ENCODE results near the gene TAS2R40.

Gene TAS2R40

DNA sequence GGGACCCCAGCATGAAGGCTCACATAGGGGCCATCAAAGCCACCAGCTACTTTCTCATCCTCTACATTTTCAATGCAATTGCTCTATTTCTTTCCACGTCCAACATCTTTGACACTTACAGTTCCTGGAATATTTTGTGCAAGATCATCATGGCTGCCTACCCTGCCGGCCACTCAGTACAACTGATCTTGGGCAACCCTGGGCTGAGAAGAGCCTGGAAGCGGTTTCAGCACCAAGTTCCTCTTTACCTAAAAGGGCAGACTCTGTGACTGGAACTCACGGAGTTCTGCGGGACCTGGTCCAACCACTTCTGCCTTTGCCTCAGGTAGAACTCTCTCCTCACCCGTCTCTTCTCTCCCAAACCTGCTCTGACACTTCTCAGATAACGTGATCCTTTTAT, 945 bp downstream of the TAS2R40 start:
- H3K4me3 ChIP-seq (ENCODE audit: low read depth, low read length), result no peak overlapping the region
- TF ChIP-seq, protein P1, sequence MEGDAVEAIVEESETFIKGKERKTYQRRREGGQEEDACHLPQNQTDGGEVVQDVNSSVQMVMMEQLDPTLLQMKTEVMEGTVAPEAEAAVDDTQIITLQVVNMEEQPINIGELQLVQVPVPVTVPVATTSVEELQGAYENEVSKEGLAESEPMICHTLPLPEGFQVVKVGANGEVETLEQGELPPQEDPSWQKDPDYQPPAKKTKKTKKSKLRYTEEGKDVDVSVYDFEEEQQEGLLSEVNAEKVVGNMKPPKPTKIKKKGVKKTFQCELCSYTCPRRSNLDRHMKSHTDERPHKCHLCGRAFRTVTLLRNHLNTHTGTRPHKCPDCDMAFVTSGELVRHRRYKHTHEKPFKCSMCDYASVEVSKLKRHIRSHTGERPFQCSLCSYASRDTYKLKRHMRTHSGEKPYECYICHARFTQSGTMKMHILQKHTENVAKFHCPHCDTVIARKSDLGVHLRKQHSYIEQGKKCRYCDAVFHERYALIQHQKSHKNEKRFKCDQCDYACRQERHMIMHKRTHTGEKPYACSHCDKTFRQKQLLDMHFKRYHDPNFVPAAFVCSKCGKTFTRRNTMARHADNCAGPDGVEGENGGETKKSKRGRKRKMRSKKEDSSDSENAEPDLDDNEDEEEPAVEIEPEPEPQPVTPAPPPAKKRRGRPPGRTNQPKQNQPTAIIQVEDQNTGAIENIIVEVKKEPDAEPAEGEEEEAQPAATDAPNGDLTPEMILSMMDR (IDR thresholded peaks at IDR 0.05; ENCODE audit: borderline replicate concordance, insufficient read depth, low read depth, low read length), result no peak

GRCh38 chr7:143223784-143224183, 1.9 kb downstream of the TAS2R40 start:
- no peak overlapping the region for H3K4me3 ChIP-seq (ENCODE audit: low read depth, low read length)
- TF ChIP-seq, protein P1 (IDR thresholded peaks at IDR 0.05; ENCODE audit: borderline replicate concordance, insufficient read depth, low read depth, low read length), result no peak

GRCh38 chr7:143225047-143225446, 3.2 kb downstream of the TAS2R40 start:
- TF ChIP-seq, protein P1 (IDR thresholded peaks at IDR 0.05; ENCODE audit: borderline replicate concordance, insufficient read depth, low read depth, low read length), result no peak
- no peak overlapping the region for H3K4me3 ChIP-seq (ENCODE audit: low read depth, low read length)

- TF ChIP-seq, protein P1 (IDR thresholded peaks at IDR 0.05; ENCODE audit: borderline replicate concordance, insufficient read depth, low read depth, low read length), result no peak
- H3K4me3 ChIP-seq (ENCODE audit: low read depth, low read length), result no peak overlapping the region
These were observed 6.0 kb downstream of the TAS2R40 start for GRCh38 chr7:143227806-143228205.

GRCh38 chr7:143229054-143229790, 7.4 kb downstream of the TAS2R40 start:
- TF ChIP-seq, protein P1 (IDR thresholded peaks at IDR 0.05; ENCODE audit: borderline replicate concordance, insufficient read depth, low read depth, low read length), result no peak
- H3K4me3 ChIP-seq (ENCODE audit: low read depth, low read length), result no peak overlapping the region

DNA sequence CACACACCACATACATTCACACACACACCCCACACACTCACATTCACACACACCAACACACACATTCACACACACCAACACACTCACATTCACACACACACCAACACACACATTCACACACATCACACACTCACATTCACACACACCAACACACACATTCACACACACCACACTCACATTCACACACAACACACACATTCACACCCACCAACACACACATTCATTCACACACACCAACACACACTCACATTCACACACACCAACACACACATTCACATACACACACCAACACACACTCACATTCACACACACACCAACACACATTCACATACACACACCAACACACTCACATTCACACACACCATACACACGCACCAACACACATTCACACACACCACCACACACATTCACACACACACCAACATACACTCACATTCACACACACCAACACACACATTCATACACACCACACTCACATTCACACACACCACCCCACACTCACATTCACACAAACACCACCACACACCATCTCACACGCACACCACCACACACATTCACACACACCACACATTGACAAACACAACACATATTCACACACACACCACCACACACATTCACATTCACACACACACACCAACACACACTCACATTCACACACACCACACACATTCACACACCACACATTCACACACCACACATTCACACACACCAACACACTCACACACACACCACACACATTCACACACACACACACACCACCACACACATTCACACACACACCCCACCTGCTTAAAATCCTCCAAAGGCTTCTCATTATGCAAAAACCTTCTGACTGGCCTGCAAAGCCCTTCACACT, 9.0 kb downstream of the TAS2R40 start:
- H3K4me3 ChIP-seq (ENCODE audit: low read depth, low read length), result no peak overlapping the region
- TF ChIP-seq, protein P1 (IDR thresholded peaks at IDR 0.05; ENCODE audit: borderline replicate concordance, insufficient read depth, low read depth, low read length), result no peak
